Ascending aorta (tissue), 2 donors: Measurements from ENCODE around the gene SBK2. TPM values are rescaled to one million over a fixed set of nuclear protein-coding genes. Genes with fewer than 3 reads are reported as not detected.
A peak's percentile ranks its signal among the peaks of the same experiment; 100 is the strongest.
"Not testable (repeated sequence)": the region's sequence is repeated elsewhere in the genome, so short reads cannot be mapped to it uniquely, and the experiment has no call there.

Source experiments
- DNase-seq, 2 donors: peaks; one replicate each; pipeline ENCODE4 v3.0.0-alpha.2; 2019; ENCODE audit warnings: low spot score in 2 of 2
- H3K27ac ChIP-seq, 2 donors: fragments of 200-600 bp; sonication (generic); one replicate each; pipeline ENCODE4 v1.5.1; 2016 to 2017; ENCODE audit warnings: mild to moderate bottlenecking in 1 of 2
- H3K27me3 ChIP-seq: fragments of 200-600 bp; sonication (generic); one replicate; pipeline ENCODE4 v1.5.1; 2017
- H3K36me3 ChIP-seq, 2 donors: fragments of 200-600 bp; sonication (generic); one replicate each; pipeline ENCODE4 v1.5.1; 2016
- H3K4me1 ChIP-seq, 2 donors: fragments of 200-600 bp; sonication (generic); one replicate each; pipeline ENCODE4 v1.5.1; 2016 to 2017; ENCODE audit warnings: mild to moderate bottlenecking in 1 of 2
- H3K4me3 ChIP-seq, 2 donors: fragments of 200-600 bp; sonication (generic); one replicate each; pipeline ENCODE4 v1.5.1; 2016 to 2017; ENCODE audit warnings: mild to moderate bottlenecking in 1 of 2
- H3K9me3 ChIP-seq, 2 donors: fragments of 200-600 bp; sonication (generic); one replicate each; pipeline ENCODE4 v1.5.1; 2016
- intact Hi-C: fragments of 100-400 bp; cut with DNase I; formaldehyde crosslinking; loops from one replicate; pipeline ENCODE4 v1.15.1; 2023
- total RNA-seq: library from RNA; depleted of rRNA; stranded (reverse); fragments of >200 nt; gene quantifications from one replicate; pipeline ENCODE4 v1.1.0, GENCODE V29; 2016
- TF ChIP-seq, protein P1 (sequence below), 3 experiments: fragments of 200-600 bp in 2 of 3; fragments of 450-650 bp in 1 of 3; sonication (generic) in 2 of 3; IDR thresholded peaks; one replicate each; pipeline ENCODE4 v1.5.1; 2016 to 2019; ENCODE audit warnings: antibody characterized with exemption in 3 of 3, mild to moderate bottlenecking in 1 of 3, moderate library complexity in 1 of 3

Gene SBK2, protein sequence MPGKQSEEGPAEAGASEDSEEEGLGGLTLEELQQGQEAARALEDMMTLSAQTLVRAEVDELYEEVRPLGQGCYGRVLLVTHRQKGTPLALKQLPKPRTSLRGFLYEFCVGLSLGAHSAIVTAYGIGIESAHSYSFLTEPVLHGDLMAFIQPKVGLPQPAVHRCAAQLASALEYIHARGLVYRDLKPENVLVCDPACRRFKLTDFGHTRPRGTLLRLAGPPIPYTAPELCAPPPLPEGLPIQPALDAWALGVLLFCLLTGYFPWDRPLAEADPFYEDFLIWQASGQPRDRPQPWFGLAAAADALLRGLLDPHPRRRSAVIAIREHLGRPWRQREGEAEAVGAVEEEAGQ
- total RNA-seq: not detected

DNA sequence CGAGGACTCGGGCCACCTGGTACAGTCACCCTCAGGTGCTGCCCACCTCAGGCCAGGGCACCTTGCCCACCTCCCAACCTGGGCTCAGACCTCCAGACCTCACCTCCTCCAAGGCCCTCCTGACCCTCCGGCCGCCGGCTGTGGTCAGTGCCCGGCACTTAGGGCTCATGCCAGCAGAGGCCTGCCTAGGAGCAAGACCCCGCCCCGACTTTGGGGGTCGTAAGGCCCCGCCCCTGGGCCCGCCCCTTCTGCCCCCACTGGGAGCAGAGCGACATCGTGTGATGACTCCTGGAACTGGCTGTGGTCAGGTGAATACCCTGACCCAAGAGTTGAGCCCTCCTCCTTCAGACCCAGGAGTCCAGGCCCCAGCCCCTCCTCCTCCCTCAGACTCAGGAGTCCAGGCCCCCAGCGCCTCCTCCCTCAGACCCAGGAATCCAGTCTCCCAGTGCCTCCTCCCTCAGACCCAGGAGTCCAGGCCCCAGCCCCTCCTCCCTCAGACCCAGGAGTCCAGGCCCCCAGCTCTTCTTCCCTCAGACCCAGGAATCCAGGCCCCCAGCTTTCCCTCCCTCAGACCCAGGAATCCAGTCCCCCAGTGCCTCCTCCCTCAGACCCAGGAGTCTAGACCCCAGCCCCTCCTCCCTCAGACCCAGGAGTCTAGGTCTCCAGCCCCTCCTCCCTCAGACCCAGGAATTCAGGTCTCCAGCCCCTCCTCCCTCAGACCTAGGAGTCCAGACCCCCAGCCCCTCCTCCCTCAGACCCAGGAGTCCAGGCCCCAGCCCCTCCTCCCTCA lies at the start of gene SBK2:
TSS of gene SBK2 (minus strand) at position 183 of the 790 bp plus-strand sequence. CDS start 839 bp downstream, outside the sequence.
- Histone ChIP-seq H3K36me3 (no peaks in the 10 kb centered on the region), H3K9me3 (no peaks in the 10 kb centered on the region), H3K4me1 (no peaks in the 10 kb centered on the region), H3K4me3 (no peak within 1 kb of the TSS), H3K27ac (no peak within 1 kb of the TSS), H3K27me3 (no peaks in the 10 kb centered on the region)
- TF ChIP-seq, protein P1, sequence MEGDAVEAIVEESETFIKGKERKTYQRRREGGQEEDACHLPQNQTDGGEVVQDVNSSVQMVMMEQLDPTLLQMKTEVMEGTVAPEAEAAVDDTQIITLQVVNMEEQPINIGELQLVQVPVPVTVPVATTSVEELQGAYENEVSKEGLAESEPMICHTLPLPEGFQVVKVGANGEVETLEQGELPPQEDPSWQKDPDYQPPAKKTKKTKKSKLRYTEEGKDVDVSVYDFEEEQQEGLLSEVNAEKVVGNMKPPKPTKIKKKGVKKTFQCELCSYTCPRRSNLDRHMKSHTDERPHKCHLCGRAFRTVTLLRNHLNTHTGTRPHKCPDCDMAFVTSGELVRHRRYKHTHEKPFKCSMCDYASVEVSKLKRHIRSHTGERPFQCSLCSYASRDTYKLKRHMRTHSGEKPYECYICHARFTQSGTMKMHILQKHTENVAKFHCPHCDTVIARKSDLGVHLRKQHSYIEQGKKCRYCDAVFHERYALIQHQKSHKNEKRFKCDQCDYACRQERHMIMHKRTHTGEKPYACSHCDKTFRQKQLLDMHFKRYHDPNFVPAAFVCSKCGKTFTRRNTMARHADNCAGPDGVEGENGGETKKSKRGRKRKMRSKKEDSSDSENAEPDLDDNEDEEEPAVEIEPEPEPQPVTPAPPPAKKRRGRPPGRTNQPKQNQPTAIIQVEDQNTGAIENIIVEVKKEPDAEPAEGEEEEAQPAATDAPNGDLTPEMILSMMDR (IDR thresholded peaks at IDR 0.05): no peak
- intact Hi-C loops: no loop called here
- no peak for DNase-seq

DNA sequence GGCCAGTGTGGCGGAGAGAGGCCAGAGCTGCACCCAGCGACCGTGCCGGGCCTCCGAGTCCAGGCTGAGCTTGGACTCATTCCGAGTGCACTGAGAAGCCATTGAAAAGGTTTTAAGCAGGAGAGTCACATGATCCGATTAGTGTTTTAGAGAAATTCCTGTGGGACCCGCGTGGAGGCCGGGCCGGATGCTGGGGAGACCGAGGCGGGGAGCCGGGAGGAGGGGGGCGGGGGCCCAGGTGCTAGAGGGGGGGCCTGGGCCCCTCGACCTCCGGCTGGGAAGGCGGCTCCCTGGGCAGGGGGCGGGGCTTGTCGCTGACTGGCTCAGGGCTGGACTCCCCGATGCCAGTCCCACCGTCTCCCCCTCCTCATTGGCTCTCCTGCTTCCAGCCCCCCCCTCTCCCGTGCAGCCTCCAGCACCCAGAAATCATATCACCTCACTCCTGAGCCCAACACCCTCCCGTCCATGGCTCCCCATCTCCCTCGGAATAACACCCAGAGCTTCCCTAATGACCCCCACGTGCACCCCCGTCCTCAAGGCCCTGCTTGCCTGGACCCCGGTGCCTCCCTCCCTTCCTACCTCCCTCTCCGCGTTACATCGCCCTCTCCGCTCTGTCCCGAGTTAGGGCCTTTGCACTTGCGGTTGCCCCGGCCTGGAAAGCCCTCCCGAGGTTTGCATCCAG lies 48.9 kb upstream of the SBK2 start:
- Histone ChIP-seq H3K4me3 (peak overlapping the region; percentile 41 to 59), H3K9me3 (no peaks in the 10 kb centered on the region), H3K27ac (peak overlapping the region; percentile 55 to 66), H3K4me1 (peaks cover 14 to 21% of the 10 kb centered on the region in 2 donors), H3K27me3 (no peaks in the 10 kb centered on the region), H3K36me3 (no peaks in the 10 kb centered on the region)
- peak in 1 of 2 donors; percentile 84 for DNase-seq
- intact Hi-C loops: loop anchor here (10.0 kb wide), 1 partner anchor 201 kb away; the partner anchor contains the start of genes RPL28 and TMEM238
- TF ChIP-seq, protein P1 (IDR thresholded peaks at IDR 0.05): no peak

DNA sequence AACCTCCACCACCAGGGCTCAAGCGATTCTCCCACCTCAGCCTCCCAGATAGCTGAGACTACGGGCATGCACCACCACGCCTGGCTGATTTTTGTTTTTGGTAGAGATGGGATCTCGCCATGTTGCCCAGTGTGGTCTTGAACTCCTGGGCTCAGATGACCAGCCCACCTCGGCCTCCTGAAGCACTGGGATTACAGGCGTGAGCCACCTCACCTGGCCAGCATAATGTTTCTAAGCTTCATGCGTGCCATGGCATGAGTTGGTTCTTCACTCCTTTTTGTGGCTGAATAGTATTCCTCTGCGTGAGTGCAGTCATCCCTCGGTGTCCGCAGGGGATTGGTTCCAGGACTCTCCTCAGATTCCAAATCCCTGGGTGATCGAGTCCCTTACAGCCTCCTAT lies 47.9 kb upstream of the SBK2 start:
- no peak for DNase-seq
- H3K4me3 ChIP-seq: no peak overlapping the region
- H3K27me3 ChIP-seq: no peaks in the 10 kb centered on the region
- intact Hi-C loops: loop anchor here (10.0 kb wide), 1 partner anchor 200 kb away; the partner anchor contains the start of genes RPL28 and TMEM238
- no peaks in the 10 kb centered on the region for H3K36me3 ChIP-seq
- no peaks in the 10 kb centered on the region for H3K9me3 ChIP-seq
- peaks cover 14 to 21% of the 10 kb centered on the region in 2 donors for H3K4me1 ChIP-seq
- no peak overlapping the region for H3K27ac ChIP-seq
- TF ChIP-seq, protein P1 (IDR thresholded peaks at IDR 0.05): no peak

DNA sequence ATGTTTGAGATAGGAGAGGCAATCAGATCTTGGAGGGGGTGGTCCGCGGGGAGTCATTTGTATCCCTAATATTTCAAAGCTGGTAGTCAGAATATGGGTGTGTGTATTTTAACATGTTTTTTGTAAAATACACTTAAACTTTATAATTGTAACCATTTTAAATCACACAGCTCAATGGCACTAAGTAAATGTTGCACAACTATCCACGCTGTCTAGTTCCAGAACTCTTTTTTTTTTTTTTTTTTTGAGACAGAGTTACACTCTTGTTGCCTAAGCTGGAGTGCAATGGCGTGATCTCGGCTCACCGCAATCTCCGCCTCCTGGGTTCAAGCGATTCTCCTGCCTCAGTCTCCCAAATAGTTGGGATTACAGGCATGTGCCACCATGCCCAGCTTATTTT lies 47.0 kb upstream of the SBK2 start:
- H3K27me3 ChIP-seq, H3K27ac ChIP-seq, H3K4me3 ChIP-seq, DNase-seq, H3K36me3 ChIP-seq, H3K9me3 ChIP-seq: not testable (repeated sequence)
- peaks cover 14 to 21% of the 10 kb centered on the region in 2 donors for H3K4me1 ChIP-seq
- intact Hi-C loops: loop anchor here (10.0 kb wide), 1 partner anchor 199 kb away; the partner anchor contains the start of genes RPL28 and TMEM238

DNA sequence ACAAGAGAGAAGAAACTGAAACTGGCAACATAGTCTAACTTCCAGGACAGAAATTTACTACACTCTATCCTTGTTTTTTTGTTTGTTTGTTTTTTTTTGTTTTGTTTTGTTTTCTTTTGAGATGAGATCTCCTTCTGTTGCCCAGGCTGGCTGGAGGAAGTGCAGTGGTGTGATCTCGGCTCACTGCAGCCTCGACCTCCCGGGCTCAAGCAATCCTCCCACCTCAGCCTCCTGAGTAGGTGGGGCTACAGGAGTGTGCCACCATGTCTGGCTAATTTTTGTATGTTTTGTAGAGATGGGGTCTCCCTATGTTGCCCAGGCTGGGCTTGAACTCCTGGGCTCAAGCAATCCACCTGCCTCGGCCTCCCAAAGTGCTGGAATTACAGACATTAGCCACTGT lies 45.4 kb upstream of the SBK2 start:
- Histone ChIP-seq H3K36me3 (peaks cover 16 to 18% of the 10 kb centered on the region in 2 donors), H3K4me1 (peaks cover 14 to 21% of the 10 kb centered on the region in 2 donors)
- not testable (repeated sequence) for H3K27me3 ChIP-seq, H3K27ac ChIP-seq, H3K4me3 ChIP-seq, H3K9me3 ChIP-seq, DNase-seq
- intact Hi-C loops: loop anchor here (10.0 kb wide), 1 partner anchor 197 kb away; the partner anchor contains the start of genes RPL28 and TMEM238

DNA sequence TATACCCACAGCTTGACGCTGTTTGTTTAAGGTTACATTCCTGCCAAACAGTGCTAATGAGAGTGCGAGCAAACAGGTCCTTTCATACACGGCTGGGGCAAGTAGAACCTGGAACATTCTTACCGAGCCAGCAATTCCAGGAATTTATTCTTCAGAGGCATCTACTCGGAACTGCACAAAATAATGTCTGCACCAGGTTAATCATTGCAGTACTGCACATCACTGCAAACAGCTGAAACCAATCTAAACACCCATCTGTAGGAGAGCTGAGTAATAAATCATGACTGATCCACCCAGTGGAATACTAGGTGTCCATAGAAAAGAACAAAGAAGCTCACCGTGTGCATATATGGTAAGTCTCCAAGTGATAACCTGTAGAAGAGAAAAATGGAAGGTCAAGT lies 44.9 kb upstream of the SBK2 start:
- intact Hi-C loops: loop anchor here (2.0 to 10.0 kb wide), 4 partner anchors 17 to 197 kb away; partner anchors contain the start of genes FIZ1, RPL28, TMEM238 and ZNF784
- no peak overlapping the region for H3K27ac ChIP-seq

More for the DNA sequence above, 44.9 kb upstream of the SBK2 start:
- TF ChIP-seq, protein P1 (IDR thresholded peaks at IDR 0.05): no peak
- H3K27me3 ChIP-seq: no peaks in the 10 kb centered on the region
- peak overlapping the region in 1 of 2 donors; percentile 85 for H3K4me3 ChIP-seq
- H3K9me3 ChIP-seq: no peaks in the 10 kb centered on the region
- DNase-seq: no peak
- peaks cover 16 to 22% of the 10 kb centered on the region in 2 donors for H3K36me3 ChIP-seq
- H3K4me1 ChIP-seq: peaks cover 9 to 18% of the 10 kb centered on the region in 2 donors
